H9 (cell line): ENCODE data around the gene NTRK2. TPM values are rescaled to one million over a fixed set of nuclear protein-coding genes. Genes with fewer than 3 reads are reported as not detected.

ENCODE experiments used
- DNase-seq: peaks from one replicate; pipeline ENCODE4 v3.0.0-alpha.2; 2017
- H2AFZ ChIP-seq: one replicate; pipeline ENCODE4 v1.6.1; 2013; ENCODE audit warnings: mild to moderate bottlenecking, low read length, control low read depth, moderate library complexity
- H2AK5ac ChIP-seq: 2 replicates; pipeline ENCODE4 v1.6.1; 2013; ENCODE audit warnings: low read length, control low read depth, mixed read lengths; ENCODE audit not compliant: insufficient read length
- H2BK120ac ChIP-seq: one replicate; pipeline ENCODE4 v1.6.1; 2013; ENCODE audit warnings: low read depth, mild to moderate bottlenecking, low read length, control low read depth, inconsistent platforms; ENCODE audit not compliant: poor library complexity, severe bottlenecking
- H2BK12ac ChIP-seq: 2 replicates; pipeline ENCODE4 v1.6.1; 2013; ENCODE audit warnings: low read length, control low read depth, mixed read lengths, low read depth; ENCODE audit not compliant: insufficient read length
- H2BK15ac ChIP-seq: 2 replicates; pipeline ENCODE4 v1.6.1; 2013; ENCODE audit warnings: low read depth, low read length, control low read depth
- H2BK20ac ChIP-seq: one replicate; pipeline ENCODE4 v1.6.1; 2013; ENCODE audit warnings: low read depth, mild to moderate bottlenecking, low read length, control low read depth, inconsistent platforms; ENCODE audit not compliant: poor library complexity, severe bottlenecking
- H2BK5ac ChIP-seq: 2 replicates; pipeline ENCODE4 v1.6.1; 2013; ENCODE audit warnings: low read length, control low read depth, mixed read lengths; ENCODE audit not compliant: insufficient read length
- H3K14ac ChIP-seq: 2 replicates; pipeline ENCODE4 v1.6.1; 2013; ENCODE audit warnings: low read length, control low read depth; ENCODE audit not compliant: insufficient read depth
- H3K18ac ChIP-seq: 2 replicates; pipeline ENCODE4 v1.6.1; 2013; ENCODE audit warnings: low read depth, mild to moderate bottlenecking, mixed read lengths, low read length, control low read depth; ENCODE audit not compliant: insufficient read length
- H3K23ac ChIP-seq: 2 replicates; pipeline ENCODE4 v1.6.1; 2013; ENCODE audit warnings: low read length, control low read depth, mixed read lengths, low read depth; ENCODE audit not compliant: insufficient read length
- H3K23me2 ChIP-seq: 2 replicates; pipeline ENCODE4 v1.6.1; 2013; ENCODE audit warnings: low read depth, mild to moderate bottlenecking, mixed read lengths, low read length, control low read depth; ENCODE audit not compliant: insufficient read length, poor library complexity, severe bottlenecking
- H3K27ac ChIP-seq: 2 replicates; pipeline ENCODE4 v1.5.1; 2013; ENCODE audit warnings: low read length, control low read depth, mixed read lengths, low read depth; ENCODE audit not compliant: insufficient read length
- H3K27me3 ChIP-seq: 2 replicates; pipeline ENCODE4 v1.6.1; 2013; ENCODE audit warnings: low read length, control low read depth, inconsistent platforms; ENCODE audit not compliant: insufficient read depth
- H3K4ac ChIP-seq: 2 replicates; pipeline ENCODE4 v1.6.1; 2013; ENCODE audit warnings: low read depth, mild to moderate bottlenecking, control low read depth, inconsistent platforms, low read length, moderate library complexity
- H3K4me1 ChIP-seq: 2 replicates; pipeline ENCODE4 v1.6.1; 2013; ENCODE audit warnings: low read length, control low read depth, inconsistent platforms; ENCODE audit not compliant: insufficient read depth
- H3K4me2 ChIP-seq: 2 replicates; pipeline ENCODE4 v1.6.1; 2013; ENCODE audit warnings: low read length, control low read depth, mixed read lengths; ENCODE audit not compliant: insufficient read length, insufficient read depth
- H3K56ac ChIP-seq: 2 replicates; pipeline ENCODE4 v1.6.1; 2013; ENCODE audit warnings: low read depth, mild to moderate bottlenecking, mixed read lengths, low read length, control low read depth; ENCODE audit not compliant: insufficient read length
- H3K79me1 ChIP-seq: 2 replicates; pipeline ENCODE4 v1.6.1; 2013; ENCODE audit warnings: low read depth, mild to moderate bottlenecking, moderate library complexity, low read length, control low read depth, inconsistent platforms; ENCODE audit not compliant: insufficient read depth, poor library complexity, severe bottlenecking
- H3K79me2 ChIP-seq: 2 replicates; pipeline ENCODE4 v1.6.1; 2013; ENCODE audit warnings: low read length, control low read depth, inconsistent platforms; ENCODE audit not compliant: insufficient read depth
- H3K9ac ChIP-seq: 2 replicates; pipeline ENCODE4 v1.6.1; 2013; ENCODE audit warnings: low read length, control low read depth, mixed read lengths; ENCODE audit not compliant: insufficient read length; ENCODE audit errors: extremely low read depth
- H3K9me3 ChIP-seq: one replicate; pipeline ENCODE4 v1.6.1; 2013; ENCODE audit warnings: low read depth, low read length, inconsistent platforms; ENCODE audit not compliant: control insufficient read depth
- H3T11ph ChIP-seq: one replicate; pipeline ENCODE4 v1.6.1; 2013; ENCODE audit warnings: mild to moderate bottlenecking, low read length, control low read depth, inconsistent platforms
- H4K20me1 ChIP-seq: one replicate; pipeline ENCODE4 v1.6.1; 2013; ENCODE audit not compliant: control insufficient read depth, insufficient read length, insufficient read depth
- H4K5ac ChIP-seq: 2 replicates; pipeline ENCODE4 v1.6.1; 2013; ENCODE audit warnings: low read depth, mild to moderate bottlenecking, mixed read lengths, low read length, control low read depth; ENCODE audit not compliant: insufficient read length
- H4K8ac ChIP-seq: replicated peaks from 2 replicates; pipeline ENCODE4 v1.6.1; 2013; ENCODE audit warnings: low read length, control low read depth, mixed read lengths, low read depth; ENCODE audit not compliant: insufficient read length
- H4K91ac ChIP-seq: 2 replicates; pipeline ENCODE4 v1.6.1; 2013; ENCODE audit warnings: low read depth, mild to moderate bottlenecking, moderate library complexity, mixed read lengths, low read length, control low read depth; ENCODE audit not compliant: insufficient read length
- H3K27ac Mint-ChIP-seq, 3 experiments: 2 replicates in 2 of 3; 3 replicates in 1 of 3; pipeline ENCODE4 v1.8.0; 2020 to 2021; ENCODE audit warnings: mixed read lengths in 3 of 3, mild to moderate bottlenecking in 1 of 3, moderate library complexity in 1 of 3
- H3K27me3 Mint-ChIP-seq: 2 replicates; pipeline ENCODE4 v1.8.0; 2021; ENCODE audit warnings: low read depth, mild to moderate bottlenecking, moderate library complexity, mixed read lengths
- H3K36me3 Mint-ChIP-seq, 3 experiments: 2 replicates in 2 of 3; 3 replicates in 1 of 3; pipeline ENCODE4 v1.8.0; 2020 to 2021; ENCODE audit warnings: low read depth in 3 of 3, mixed read lengths in 3 of 3; ENCODE audit not compliant: insufficient read depth in 1 of 3
- H3K4me1 Mint-ChIP-seq, 2 experiments: 2 replicates each; pipeline ENCODE4 v1.8.0; 2020; ENCODE audit warnings: mixed read lengths in 2 of 2
- H3K4me3 Mint-ChIP-seq, 2 experiments: 2 replicates in 1 of 2; 3 replicates in 1 of 2; pipeline ENCODE4 v1.8.0; 2020 to 2021; ENCODE audit warnings: mild to moderate bottlenecking in 2 of 2, mixed read lengths in 2 of 2, moderate library complexity in 1 of 2
- H3K9me3 Mint-ChIP-seq, 2 experiments: 2 replicates in 1 of 2; 3 replicates in 1 of 2; pipeline ENCODE4 v1.8.0; 2020; ENCODE audit warnings: mild to moderate bottlenecking in 2 of 2, mixed read lengths in 2 of 2, moderate library complexity in 1 of 2
- WGBS: extraction: QIAGEN DNeasy Blood & Tissue Kit; methylation state at CpG from one replicate; pipeline ENCODE4 v1.1.7; 2013; ENCODE audit warnings: missing lambda C conversion rate, low lambda C conversion rate, mixed read lengths; ENCODE audit not compliant: insufficient read length; ENCODE audit errors: extremely low coverage; 5-methylcytosine and 5-hydroxymethylcytosine counted together
- total RNA-seq: library from RNA; stranded (reverse); gene quantifications from 2 replicates; pipeline ENCODE4 v1.2.1, GENCODE V29; 2021
- TF ChIP-seq, protein P1 (sequence below): fragments of 200-600 bp; sonication (generic); conservative IDR thresholded peaks from 3 replicates; pipeline ENCODE4 v1.8.0; 2021; ENCODE audit warnings: antibody characterized with exemption, mild to moderate bottlenecking

The NTRK2 gene
- total RNA-seq, 1 experiment from 2014 or later = 0.02 TPM

DNA sequence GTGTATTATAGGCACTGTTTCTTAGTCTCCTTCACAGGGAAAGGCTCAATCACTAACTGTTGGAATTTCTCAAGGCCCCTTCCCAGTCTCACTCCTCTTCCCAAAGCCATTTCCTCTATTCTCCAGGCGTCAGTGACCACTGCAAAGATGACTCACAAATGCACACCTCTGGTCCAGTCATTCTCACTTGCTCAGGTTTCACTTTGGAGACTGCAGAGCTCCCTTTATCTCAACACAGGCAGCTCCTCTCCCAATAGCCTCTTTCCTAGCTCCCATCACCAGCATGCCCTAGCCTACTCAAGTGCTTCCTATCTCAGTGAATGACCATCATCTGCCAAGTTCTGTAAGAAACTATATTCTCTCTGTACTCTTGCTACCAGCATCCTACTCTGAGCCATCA lies 323.6 kb downstream of the NTRK2 start:
- no peak overlapping the region for H3T11ph ChIP-seq
- Mint-ChIP-seq H3K27me3 (peaks cover 5% of the 10 kb centered on the region), H3K9me3 (no peaks in the 10 kb centered on the region), H3K4me1 (peaks cover 4 to 7% of the 10 kb centered on the region in 2 experiments; a peak in 2 of 4 replicates), H3K27ac (no peak overlapping the region), H3K4me3 (no peak overlapping the region), H3K36me3 (no peaks in the 10 kb centered on the region)
- no peak overlapping the region for H2BK20ac ChIP-seq
- no peak overlapping the region for H2AK5ac ChIP-seq
- H3K27me3 ChIP-seq = no peaks in the 10 kb centered on the region
- no peak overlapping the region for H2AFZ ChIP-seq
- no peaks in the 10 kb centered on the region for H3K9me3 ChIP-seq
- no peak for DNase-seq
- no peak overlapping the region for H2BK15ac ChIP-seq
- H4K20me1 ChIP-seq = no peaks in the 10 kb centered on the region
- no peaks in the 10 kb centered on the region for H3K79me1 ChIP-seq
- no CpG with 5 or more reads among the region's 1 CpG for WGBS
- no peak overlapping the region for H2BK120ac ChIP-seq
- no peak overlapping the region for H3K14ac ChIP-seq
- no peak overlapping the region for H3K18ac ChIP-seq
- no peaks in the 10 kb centered on the region for H3K79me2 ChIP-seq
- no peaks in the 10 kb centered on the region for H3K23me2 ChIP-seq
- H4K5ac ChIP-seq = no peak overlapping the region
- no peak overlapping the region for H3K4me2 ChIP-seq
- H3K56ac ChIP-seq = no peak overlapping the region
- H3K4ac ChIP-seq = no peak overlapping the region
- H3K23ac ChIP-seq = no peak overlapping the region
- no peak overlapping the region for H4K8ac ChIP-seq
- no peaks in the 10 kb centered on the region for H3K4me1 ChIP-seq
- no peak overlapping the region for H3K27ac ChIP-seq
- TF ChIP-seq, protein P1, sequence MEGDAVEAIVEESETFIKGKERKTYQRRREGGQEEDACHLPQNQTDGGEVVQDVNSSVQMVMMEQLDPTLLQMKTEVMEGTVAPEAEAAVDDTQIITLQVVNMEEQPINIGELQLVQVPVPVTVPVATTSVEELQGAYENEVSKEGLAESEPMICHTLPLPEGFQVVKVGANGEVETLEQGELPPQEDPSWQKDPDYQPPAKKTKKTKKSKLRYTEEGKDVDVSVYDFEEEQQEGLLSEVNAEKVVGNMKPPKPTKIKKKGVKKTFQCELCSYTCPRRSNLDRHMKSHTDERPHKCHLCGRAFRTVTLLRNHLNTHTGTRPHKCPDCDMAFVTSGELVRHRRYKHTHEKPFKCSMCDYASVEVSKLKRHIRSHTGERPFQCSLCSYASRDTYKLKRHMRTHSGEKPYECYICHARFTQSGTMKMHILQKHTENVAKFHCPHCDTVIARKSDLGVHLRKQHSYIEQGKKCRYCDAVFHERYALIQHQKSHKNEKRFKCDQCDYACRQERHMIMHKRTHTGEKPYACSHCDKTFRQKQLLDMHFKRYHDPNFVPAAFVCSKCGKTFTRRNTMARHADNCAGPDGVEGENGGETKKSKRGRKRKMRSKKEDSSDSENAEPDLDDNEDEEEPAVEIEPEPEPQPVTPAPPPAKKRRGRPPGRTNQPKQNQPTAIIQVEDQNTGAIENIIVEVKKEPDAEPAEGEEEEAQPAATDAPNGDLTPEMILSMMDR = no peak
- H2BK12ac ChIP-seq = no peak overlapping the region
- H4K91ac ChIP-seq = no peak overlapping the region
- no peak overlapping the region for H2BK5ac ChIP-seq
- no peak overlapping the region for H3K9ac ChIP-seq
